Fibroblast of mammary gland (primary cell): ENCODE data around the gene CDK19.
"Not testable (repeated sequence)": the region's sequence is repeated elsewhere in the genome, so short reads cannot be mapped to it uniquely, and the experiment has no call there.

Experiments
- DNase-seq: peaks from one replicate; pipeline ENCODE4 v3.0.0-alpha.2; 2010; ENCODE audit warnings: low read depth
- H3K4me3 ChIP-seq: 2 replicates; pipeline ENCODE4 v1.5.1; 2011; ENCODE audit warnings: low read depth, mild to moderate bottlenecking, low read length, moderate library complexity; ENCODE audit not compliant: control insufficient read depth
- TF ChIP-seq, protein P1 (sequence below): conservative IDR thresholded peaks from 2 replicates; pipeline ENCODE4 v1.5.1; 2011; ENCODE audit warnings: low read depth, low read length, inconsistent platforms; ENCODE audit not compliant: control insufficient read depth, insufficient read depth

Gene CDK19

DNA sequence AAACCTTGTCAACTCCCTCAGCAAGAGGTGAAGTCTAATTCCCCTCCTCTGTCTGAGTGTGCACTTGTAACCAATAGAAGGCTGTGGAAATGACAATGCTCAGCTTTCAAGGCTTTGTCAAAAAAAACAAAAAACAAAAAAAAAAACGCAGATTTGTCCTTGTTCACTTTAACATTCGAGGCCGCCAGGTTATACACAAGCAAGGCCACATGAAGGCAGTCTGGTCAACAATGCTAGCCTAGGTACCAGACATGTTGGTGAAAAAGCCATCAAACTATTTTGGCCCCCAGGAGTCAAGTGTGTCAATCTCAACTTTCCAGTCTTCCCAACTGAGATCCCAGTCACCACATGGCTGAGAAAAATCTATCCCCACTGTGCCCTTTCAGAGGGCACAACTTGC, 92.3 kb downstream of the CDK19 start:
- no peak for DNase-seq
- TF ChIP-seq, protein P1, sequence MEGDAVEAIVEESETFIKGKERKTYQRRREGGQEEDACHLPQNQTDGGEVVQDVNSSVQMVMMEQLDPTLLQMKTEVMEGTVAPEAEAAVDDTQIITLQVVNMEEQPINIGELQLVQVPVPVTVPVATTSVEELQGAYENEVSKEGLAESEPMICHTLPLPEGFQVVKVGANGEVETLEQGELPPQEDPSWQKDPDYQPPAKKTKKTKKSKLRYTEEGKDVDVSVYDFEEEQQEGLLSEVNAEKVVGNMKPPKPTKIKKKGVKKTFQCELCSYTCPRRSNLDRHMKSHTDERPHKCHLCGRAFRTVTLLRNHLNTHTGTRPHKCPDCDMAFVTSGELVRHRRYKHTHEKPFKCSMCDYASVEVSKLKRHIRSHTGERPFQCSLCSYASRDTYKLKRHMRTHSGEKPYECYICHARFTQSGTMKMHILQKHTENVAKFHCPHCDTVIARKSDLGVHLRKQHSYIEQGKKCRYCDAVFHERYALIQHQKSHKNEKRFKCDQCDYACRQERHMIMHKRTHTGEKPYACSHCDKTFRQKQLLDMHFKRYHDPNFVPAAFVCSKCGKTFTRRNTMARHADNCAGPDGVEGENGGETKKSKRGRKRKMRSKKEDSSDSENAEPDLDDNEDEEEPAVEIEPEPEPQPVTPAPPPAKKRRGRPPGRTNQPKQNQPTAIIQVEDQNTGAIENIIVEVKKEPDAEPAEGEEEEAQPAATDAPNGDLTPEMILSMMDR, result no peak
- no peak overlapping the region for H3K4me3 ChIP-seq

DNA sequence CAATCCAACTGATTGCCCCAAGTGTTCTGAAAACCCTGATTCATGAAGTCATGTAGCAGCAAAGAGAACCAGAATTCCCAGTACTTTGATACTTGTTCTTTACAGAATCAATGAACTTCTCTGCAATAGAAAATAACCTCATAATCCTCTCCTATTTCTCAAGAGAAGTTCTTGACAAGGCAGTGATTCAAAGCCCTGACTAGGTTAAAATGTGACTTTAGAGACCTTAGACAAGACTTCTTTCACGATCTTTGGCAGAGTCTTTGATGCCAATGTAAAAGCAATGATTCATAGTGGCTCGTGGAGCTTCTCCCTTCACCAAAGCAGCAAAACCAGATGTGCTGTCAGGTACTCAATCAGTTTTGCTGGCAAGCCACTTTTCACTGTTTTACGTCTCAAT, 95.2 kb downstream of the CDK19 start:
- DNase-seq, result peak; percentile 40
- H3K4me3 ChIP-seq, result no peak overlapping the region
- TF ChIP-seq, protein P1, result no peak

DNA sequence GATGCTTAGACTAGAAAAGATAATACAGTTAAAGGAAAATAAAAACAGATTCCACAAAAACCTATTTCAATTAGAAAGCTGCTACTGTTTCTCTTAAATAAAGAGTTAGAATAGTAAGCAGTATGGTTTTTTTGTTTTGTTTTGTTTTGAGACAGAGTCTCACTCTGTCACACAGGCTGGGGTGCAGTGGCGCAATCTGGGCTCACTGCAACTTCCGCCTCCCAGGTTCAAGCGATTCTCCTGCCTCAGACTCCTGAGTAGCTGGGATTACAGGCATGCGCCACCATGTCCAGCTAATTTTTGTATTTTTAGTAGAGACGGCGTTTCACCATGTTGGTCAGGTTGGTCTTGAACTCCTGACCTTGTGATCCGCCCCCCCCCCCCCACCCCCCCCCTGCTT, 95.7 kb downstream of the CDK19 start:
- DNase-seq, H3K4me3 ChIP-seq: not testable (repeated sequence)

DNA sequence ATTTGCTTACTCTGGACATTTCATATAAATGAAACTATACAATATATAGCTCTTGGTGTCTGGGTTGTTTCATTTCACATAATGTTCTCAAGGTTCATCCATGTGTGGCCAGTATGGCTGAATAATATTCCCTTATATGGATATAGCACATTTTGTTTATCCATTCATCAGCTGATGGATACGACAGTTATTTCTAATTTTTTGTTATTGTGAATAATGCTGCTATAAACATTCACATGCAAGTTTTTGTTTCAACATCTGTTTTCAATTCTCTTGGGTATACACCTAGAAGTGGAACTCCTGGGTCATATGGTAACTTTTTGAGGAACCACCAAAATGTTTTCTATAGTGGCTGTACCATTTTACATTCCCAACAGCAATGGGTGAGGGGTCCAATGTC, 101.1 kb downstream of the CDK19 start:
- TF ChIP-seq, protein P1, result no peak
- no peak overlapping the region for H3K4me3 ChIP-seq
- peak; percentile 44 for DNase-seq

DNA sequence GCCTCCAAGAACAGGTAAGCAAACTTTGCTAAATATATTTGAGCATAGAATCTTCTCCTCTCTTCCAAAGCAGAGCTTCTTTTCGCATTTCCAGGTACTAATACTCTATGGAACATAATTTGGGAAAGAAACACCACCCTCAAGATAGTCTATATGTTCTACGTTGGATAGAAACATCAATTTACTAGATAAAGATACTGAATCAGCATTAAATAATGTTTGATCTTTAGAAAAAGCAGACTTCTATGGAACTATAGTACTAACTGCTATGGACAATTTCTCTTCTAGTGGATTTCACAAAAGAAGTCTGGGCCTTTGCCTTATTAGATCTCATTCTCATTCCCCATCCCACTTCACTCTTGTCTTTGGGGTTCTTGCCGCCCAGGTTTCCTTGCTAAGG, 103.0 kb downstream of the CDK19 start:
- no peak overlapping the region for H3K4me3 ChIP-seq
- DNase-seq, result no peak
- TF ChIP-seq, protein P1, result no peak

DNA sequence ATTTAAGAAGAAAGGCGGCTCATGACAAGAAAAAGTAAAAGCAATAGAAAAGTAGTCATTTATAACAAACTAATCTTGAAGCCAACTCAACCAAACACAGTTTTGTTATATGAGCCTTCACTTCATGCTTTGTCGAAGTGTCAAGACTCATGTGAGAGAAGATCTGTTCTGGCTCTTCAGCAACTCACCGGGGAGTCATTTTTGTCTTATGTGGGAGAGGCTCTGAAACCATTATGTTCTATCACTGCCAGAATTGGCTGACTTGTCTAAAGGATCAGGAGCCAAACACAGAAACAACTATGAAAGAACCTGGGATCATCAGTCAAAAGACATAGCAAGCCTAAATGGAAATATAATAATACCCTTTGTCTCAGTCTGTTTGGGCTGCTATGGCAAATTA, 105.2 kb downstream of the CDK19 start:
- peak; percentile 35 for DNase-seq

DNA sequence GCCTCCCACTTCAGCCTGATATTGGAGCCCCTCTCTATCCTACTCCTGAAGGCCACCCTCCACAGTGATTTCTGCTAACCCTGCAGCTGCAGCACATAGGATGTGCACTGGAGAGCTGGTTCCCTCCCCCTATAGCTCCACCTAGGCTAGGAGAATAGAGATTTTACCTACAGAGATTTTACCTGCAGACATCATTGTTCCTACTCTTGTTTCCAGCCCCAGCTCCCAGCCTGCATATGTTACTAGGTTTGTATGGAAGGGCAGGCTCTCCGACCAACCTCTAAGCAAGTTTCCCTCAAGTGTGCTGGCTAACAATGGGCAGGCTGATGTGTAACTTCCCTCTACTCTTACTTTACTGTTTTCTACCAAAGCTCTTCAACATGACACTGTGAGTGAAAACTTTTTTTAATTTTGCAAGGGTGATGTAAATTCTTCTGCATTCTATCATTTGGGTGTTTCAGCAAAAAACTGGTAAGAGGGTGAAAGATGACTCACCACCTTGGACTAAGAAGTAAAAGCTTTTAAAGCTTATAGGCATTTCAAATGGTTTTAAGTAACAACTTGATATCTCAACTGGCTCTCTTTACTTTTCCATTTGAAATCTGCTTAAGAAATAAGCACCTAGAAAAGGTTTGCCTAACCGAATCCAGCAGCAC, 106.8 kb downstream of the CDK19 start:
- peak; percentile 61 for DNase-seq
- TF ChIP-seq, protein P1, result no peak
- no peak overlapping the region for H3K4me3 ChIP-seq

More for the DNA sequence above, 105.2 kb downstream of the CDK19 start:
- TF ChIP-seq, protein P1, result no peak
- no peak overlapping the region for H3K4me3 ChIP-seq
